NCI-H1092 treated with DMSO at 0.1 percent for 48 hours (cell line): ENCODE data around the gene ATP13A5.

Source experiments
- DNase-seq: peaks from one replicate; lab custom pipeline; 2025; lab: John Stamatoyannopoulos, UW

ATP13A5 gene

DNA sequence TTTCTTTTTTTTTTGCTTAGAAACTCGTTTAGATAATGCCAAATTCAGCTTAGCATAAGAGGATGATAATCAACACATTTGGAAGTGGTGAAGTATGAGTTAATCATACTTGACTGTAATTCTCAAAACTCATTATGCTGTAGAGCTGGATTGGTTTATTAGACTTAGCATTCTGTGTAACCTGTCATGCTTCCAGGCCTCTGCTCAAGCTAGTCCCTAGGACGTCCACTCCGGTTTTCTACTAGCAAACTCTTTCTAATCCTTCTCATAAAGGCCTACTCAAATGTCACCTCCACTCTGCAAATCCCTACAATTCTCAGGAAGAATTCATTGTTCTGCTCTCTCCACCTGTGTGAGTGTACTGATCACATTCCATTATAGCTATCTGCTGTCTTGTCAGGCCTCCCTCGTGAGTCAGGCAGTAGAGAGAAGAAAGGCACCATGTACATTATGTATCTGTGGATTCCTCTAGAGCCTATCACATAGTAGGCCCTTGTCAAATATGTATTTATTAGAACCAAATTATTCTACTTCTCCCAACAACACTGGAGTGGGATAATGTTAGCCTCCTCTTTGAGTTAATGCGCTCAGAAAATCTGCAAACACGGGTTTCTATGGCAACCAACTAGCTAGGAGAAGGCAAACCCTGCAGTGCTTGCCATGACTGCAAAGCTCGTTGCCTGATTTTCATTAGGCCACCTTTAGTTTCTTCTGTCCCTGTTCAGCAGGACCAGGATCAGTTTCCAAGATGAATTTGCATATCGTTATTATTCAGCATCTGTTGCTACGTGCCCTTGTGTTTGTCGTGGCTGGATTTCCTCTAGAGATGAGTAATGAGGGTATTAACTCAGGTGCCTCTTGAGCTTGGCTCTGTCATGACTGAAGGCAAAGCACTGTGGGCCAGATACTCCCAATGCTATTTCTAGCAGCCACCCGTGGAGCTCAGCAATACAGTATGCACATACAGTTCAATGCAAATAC is 30.7 kb downstream of the ATP13A5 start:
- peak; percentile 7 for DNase-seq

DNA sequence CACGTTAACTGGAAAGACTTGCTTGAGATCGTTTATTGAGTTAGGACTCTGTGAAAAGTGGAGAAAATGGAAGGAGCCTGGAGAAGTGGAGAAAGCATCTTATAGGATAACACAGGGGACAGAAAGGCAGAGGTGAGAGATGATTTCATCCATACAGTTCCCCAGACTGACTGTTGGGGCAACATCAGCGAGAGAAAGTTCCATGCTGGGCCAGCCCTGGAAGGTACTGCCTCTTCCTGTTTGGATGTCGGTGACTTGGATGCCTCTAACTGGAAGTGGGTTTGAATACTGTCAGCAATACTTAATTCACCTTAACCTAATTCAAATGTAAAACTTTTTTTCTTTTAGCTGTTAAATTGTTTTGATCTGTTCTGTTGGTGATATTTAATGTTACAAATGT is 32.3 kb downstream of the ATP13A5 start:
- DNase-seq: no peak

DNA sequence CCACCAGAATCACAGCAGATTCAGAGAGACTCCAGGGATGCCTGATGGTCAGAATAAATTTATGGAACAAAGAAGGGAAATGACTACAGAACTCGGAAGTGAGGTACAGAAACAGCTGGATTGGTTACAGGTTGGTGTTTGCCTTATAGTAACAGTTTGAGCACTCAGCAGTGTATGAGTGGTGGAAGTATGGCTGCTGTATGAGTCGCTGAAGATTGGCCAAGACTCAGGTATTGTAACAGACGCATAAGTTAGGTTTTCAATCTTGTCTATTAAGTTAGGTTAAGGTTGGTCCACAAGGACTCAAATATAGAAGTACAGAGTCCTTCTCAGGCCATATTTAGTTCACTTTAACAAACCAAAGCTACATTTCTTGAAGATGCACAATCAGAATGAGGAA is 33.1 kb downstream of the ATP13A5 start:
- no peak for DNase-seq

DNA sequence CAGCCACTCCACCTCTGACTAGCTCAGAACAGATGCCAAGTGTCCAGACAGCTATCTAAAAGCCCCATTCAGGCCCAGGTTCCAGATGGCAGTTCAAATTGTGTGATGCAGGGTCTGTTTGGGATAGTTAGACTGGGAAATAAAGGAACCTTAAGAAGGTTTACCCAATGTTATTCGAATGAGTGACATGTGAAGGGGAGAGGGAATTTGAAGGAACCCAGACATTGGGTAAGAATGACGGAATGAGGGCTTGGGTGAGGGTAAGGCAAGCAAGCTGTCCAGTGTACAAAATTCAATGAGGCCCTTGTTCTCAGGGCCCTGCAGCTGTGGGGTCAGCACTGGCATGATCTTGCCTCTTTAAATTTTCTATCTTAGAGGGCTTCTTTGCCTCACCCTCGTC is 34.1 kb downstream of the ATP13A5 start:
- no peak for DNase-seq

DNA sequence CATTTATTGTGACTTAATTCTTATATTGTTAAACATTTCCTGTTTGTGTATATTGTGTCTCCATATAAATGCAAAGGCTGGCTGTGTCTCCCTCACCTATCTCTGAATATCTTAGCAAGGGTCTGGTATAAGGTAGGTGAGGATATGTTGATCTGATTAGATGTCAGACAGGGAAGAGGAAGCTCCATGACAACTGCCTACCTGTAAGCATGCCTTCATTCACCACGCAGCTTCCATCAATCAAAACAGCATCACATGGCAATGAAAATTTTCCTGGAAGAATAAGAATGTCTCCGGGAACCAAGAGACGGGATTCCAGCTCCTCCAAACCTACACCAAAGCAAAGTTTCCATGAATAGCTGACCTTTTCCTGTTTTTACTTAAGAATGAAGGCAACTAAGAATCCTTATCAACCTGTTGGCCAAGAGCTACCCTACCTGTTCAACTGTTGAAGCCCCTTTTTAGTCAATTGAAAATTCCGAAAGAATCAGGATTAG is 34.8 kb downstream of the ATP13A5 start:
- no peak for DNase-seq

DNA sequence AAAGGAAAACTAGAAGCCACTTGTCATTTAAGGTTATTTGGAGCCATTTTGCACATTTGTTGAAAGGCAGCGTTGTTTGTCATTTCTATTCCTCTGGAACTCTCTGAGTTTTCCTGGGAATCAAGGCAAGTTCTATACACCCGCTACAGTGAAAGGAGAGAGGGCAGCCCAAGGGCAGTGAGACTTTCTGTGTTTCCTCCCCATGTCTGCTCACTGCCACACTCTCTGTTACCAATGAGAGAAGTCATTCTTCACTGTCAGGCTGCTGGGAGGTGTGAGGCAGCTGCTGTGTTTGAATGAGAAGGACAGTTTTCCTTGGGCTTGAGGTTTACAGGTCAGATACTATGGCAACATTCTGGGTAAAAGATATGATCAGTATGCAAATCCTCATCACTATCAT is 36.0 kb downstream of the ATP13A5 start:
- no peak for DNase-seq

DNA sequence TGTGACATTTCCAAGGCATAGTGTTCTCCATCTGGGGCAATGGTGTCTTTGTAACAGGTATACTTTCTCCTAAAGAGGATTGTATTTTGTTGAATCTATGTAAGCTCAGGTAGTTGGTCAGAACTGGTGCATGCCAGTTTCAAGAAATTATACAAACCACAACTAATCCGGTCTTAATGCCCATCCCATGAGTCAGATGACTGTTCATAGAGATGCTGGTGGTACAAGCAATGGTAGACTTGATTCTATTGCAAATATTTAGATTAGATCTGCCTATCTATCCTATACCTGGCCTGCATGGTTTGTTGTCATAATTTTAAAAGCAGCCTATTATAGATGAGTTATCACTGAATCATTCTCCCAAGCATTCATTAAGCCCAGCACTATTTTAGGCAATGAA is 43.5 kb downstream of the ATP13A5 start:
- no peak for DNase-seq

DNA sequence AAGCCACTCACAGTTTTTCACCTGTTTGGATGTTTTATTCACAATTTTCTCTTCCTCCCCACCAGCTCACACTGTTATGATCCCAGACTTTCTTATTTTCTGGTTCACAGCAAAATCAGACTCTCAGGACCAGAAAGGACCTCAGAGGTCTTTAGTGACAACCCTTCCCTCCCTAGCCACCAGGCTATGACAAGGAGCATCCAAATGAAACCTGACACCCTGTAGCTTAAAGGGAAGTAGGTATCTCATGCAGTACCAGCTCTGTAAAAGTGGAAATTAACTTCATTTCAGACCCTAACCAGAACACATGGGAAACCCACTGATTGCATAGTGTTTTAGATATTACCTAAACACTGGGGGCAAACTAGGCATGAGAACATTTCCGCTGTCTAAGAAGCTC is 45.3 kb downstream of the ATP13A5 start:
- no peak for DNase-seq

DNA sequence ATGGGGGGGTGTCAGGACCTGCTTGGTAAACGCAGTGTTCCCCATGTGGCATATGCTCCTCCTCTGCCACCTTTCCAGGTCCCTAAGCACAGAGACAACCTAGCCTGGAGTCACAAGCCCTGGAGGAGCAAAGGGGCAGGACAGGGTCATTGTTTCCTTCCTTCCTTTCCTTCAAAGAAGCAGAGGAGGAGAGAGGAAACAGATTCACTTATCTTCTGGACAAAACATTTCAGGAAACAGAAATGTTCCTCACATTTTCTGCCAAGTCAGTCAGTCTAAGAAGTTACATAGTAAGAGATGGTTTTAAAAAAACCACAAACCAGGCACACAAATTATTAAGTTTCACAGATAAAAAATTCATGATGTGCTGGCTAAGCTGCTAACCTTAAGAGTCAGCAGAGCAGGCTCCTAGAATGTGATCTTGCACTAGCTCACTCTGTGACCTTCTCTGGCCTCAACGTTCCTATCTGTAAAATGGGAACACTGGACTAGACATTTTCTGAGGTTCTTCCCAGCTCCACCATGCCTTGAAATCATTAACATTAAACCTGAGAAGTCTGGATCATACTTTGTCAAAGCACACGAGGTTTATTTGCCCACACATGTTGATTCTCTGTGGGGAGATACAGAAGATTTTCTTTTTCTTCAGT is 47.9 kb downstream of the ATP13A5 start:
- no peak for DNase-seq

DNA sequence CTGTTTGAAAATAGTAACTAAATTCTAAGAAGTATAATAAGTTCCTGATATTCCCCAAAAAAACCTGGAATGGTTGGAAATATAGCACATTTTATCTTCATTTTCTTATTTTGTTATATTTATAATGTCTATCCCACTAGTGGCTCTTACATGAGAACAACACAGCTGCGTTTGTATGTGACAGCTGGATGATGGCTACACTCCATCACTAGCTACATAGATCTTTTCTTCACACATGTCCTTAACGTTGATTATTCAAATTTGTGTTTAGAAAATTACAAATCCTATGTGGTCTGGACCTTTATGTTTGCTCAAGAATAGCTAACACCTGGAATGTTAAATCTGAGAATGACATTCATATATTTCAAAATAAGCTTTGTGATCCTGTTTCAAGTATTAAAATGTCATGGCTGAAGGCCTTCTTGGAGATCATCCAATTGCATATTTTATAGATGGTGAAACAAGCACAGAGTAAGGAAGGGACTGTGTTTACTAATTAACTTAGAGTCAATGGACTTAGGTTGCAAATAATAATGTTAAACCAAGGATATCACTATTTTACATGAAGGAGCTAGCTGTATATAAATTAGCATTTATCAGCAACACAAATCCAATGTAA is 60.8 kb downstream of the ATP13A5 start:
- DNase-seq: no peak

DNA sequence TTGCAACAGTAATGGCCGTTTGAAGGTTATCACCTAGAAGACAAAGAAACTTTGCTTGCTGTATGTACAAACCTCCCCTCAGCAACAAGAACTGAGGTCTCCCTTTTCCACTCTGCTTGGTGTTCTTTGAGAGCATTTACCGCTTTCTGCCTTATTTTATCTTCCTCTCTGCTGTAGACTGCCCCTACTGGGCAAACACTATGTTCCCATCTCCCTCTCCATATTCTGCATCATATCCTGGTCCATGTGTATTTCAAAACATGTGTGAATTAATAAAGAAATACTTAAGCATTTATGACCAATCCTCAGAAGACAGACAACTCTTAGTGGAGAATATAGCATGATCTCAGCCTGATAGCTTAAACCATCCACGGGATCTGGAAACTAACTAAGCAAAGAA is 64.4 kb downstream of the ATP13A5 start:
- no peak for DNase-seq

DNA sequence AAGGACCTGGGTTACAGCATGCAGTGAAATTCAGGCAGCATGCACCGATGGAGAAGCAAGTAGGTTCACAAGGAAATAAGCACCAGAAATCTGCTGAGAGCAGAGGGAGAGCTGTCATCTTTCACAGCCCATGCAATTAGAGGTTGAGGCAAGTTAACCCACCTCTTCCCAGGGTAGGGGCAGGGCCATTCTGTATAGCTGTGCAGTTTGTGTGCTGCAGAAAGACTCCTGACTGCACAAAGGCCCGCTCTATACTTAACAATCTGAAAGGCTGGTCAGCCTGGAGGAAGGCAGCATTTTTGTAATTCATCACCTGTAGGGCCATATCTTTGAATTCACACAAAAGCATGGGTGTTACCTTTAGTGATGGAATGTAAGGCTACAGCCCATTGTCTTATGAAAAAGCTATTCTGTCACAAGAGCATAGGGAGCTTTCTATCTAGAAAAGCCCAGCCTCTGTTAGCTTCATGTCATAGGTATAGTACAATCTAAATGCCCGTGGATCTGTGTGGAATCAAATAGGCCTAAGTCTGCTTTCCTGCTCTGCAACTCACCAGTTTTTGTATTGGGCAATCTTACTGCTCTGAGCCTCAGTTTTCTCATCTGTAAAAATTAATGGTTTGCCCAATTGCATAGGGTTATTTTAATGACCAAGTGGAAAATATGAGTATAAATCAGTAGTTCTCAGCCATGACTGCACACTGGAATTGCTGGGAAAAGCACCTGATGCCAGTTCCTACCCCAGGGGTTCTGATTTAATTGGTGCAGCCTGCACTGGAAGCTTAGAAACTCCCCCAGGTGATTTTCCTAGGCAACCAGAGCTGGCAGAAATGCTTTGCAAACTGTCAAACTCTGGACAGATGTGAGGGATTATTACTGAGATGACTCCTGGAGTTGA is 65.2 kb downstream of the ATP13A5 start:
- DNase-seq: no peak

DNA sequence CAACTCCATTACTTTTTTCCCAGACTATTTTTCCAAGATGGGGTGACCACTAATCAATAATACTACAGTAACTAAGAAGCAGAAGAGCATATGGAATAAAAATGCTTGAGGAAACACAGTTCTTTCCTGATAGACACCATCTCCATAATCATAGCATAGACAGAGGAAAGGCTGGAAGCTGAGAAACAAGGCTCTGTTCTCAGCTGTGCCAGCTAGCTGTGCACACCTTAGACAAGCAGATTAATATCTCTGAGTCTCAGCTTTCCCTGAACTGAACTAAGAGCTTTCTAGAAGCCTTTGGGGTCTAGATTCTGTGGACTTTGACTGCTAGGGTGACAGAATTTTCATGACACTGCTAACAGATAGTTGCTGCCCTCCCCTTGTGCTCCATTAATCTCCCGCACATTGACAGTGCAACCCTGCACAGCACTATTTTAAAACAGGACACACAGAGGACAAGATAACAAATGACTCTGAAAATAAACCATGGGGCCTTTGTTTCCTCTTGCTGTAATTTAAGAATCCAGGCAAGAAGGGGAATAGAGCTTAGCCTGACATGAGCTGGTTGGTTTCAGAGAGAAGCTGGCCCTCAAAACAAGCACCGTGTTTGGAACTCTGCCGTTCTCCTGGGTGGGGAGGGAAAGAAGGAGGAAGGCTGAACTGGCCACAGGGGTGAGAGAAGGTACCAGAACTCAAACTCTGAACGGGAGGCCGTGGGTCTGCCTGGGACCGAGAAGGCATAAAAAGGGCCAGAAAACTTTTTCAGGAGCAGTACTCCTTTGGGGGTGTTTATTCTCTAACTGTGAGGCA is 67.4 kb downstream of the ATP13A5 start:
- no peak for DNase-seq

DNA sequence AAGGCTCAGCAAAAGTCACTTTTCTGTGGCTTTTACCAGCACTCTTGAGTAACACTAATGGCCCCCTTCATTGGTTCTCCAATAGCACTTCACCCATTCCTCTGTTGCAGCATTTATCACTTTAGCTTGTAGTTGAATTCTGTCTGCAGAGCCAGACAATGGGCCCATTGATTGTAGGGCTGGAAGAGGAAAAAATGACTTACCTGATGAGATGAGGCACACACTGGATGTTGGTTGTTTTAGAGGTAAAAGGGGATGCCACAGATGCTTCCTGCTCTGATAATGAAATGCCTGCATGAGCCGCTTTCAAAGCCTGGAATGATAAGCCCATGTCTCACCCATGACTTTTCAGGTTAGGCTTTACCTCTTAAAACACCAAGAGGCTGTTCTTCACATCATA is 73.2 kb downstream of the ATP13A5 start:
- no peak for DNase-seq

DNA sequence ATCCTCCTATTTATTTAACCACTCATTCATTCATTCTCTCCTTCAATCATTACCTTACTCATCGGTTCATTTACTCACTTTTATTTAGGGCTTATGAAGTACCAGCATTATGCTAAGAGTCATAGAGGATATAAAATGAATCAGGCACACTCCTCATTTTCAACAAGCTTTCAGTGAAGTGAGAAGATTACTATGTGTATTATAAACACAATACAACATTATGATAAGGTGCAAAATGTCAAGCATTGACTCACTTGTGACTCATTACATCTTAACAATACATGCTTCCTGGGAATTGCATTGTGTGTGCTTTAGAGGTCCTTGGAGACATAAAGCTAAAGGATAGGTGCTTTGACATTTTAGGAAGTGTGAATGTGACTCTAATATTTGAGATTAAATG is 77.1 kb downstream of the ATP13A5 start:
- no peak for DNase-seq

DNA sequence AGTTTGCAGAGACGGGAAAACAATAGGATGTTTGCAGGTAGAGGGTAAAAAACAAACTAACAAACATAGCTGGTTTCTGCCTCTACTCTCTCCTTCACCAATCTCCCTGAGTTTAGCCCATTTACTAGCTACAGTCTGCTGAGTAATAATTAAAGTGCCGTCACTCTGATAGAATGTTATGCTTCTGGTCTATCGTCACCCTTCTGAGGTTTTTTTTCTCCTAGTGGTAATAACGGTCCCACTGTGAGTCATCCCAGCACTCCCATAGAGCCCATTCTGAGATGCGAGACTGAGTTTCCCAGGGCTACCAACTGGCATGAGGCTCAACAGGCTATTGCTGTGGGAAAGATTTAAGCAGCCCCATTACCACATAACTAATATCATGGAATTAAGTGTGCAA is 81.1 kb downstream of the ATP13A5 start:
- DNase-seq: no peak

DNA sequence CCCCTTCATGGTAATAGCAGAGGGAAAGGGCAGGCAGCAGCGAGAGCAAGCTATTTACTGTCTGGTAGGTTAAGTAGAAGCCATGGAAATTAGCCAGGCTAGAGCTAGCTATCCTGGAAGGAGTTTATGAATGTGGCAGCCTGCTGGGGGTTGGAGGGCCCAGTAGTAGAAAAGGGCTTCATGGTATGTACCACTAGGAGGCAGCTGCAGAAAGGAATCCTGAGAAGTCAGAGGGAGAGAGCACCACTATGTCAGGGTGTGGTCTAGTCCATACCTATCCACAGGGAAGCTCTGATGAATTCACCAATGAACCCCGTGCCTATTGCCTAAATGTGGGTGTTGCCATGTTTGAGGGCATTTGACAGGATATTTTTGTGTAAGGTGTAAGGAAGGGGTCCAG is 82.6 kb downstream of the ATP13A5 start:
- no peak for DNase-seq

DNA sequence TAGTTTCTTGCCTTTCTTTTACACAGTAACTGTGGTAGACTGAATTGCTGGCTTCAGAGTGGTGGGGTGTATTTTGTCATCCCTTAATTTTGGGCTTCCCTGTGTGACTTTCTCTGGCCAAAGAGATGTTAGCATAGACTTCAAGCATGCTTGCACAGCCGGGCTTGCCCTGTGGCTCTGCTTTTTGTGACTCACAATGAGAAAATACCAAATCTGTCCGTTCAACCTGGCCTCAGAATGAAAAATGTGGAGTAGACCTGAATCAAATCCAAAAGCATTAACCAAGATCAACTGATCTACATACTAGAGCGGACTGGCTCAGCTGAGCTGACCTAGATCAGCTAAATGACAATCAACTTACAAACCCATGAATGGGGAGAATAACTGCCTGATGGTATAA is 86.2 kb downstream of the ATP13A5 start:
- DNase-seq: no peak

DNA sequence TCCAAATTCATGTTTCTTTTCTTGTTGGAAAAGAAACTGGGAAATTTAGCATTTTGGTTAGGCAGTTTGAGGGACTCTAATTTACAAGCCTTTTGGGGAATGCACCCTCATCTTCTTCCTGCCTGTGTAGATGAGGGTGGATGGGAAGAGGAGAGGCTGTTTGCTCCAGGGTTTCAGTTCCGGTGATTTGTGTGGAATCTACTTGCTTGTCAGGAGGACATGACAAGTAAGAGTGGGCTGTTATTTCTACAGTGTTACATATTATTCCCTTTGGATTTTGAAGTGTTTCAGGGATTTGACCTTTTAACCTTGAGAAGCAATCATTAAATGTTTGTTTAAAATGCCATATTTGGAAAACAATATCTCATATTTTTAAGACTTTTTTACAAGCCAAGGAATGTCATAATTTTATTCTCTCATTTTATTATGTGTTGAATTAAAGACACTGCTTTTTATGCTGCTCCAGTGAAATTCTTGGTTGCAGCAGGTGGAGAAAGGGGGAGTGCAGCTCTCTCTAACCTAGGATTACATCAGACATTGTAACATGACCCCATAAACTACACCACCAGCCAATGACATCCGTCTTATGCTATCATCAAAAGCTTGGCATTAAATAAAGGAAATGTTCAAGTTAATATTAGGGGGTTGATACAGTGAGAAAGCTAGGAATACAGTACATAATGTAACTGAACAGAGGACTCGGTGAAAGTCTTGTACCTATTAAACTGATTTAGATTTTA is 107.3 kb downstream of the ATP13A5 start:
- DNase-seq: no peak

DNA sequence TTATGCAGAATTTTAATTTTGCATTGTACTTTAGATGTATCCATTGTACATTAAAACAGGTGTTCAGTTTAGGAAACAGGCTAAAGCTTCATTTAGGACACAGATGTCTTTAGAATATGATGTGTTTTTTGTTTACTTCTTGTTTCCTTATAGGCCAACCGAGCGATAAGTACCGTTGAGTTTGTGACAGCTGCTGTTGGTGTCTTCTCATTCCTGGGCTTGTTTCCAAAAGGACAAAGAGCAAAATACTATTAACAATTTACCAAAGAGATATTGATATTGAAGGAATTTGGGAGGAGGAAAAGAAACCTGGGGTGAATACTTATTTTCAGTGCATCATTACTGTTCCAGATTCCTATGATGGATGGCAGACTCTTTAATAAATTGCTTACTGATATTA is 108.1 kb downstream of the ATP13A5 start:
- no peak for DNase-seq
